GM23338 (cell line): ENCODE data around the gene BRSK2.

Experiments
- EZH2 ChIP-seq: fragments of 200-600 bp; sonication (generic); IDR thresholded peaks from one replicate; pipeline ENCODE4 v1.8.0; 2017; ENCODE audit warnings: antibody characterized with exemption, mild to moderate bottlenecking, low read depth; ENCODE audit not compliant: unreplicated experiment
- EZH2phosphoT487 ChIP-seq: fragments of 200-600 bp; sonication (generic); IDR thresholded peaks from one replicate; pipeline ENCODE4 v1.8.1; 2018; ENCODE audit warnings: antibody characterized with exemption; ENCODE audit not compliant: unreplicated experiment
- POLR2AphosphoS5 ChIP-seq: IDR thresholded peaks from 2 replicates; pipeline ENCODE4 v1.6.1; 2016; ENCODE audit warnings: antibody characterized with exemption, low read depth
- ZNF331 ChIP-seq: fragments of 250-450 bp; sonication (Bioruptor Pico); IDR thresholded peaks from 2 replicates; pipeline ENCODE4 v1.5.0; 2020; ENCODE audit warnings: low read depth, mild to moderate bottlenecking, moderate library complexity
- TF ChIP-seq, protein P1 (sequence below), 2 experiments: fragments of 200-600 bp in 1 of 2; sonication (generic) in 1 of 2; conservative IDR thresholded peaks; 2 replicates each; pipeline versions ENCODE4 v1.5.1 to v1.6.1; 2016 to 2017; ENCODE audit warnings: antibody characterized with exemption in 2 of 2, low read depth in 2 of 2, mild to moderate bottlenecking in 2 of 2, moderate library complexity in 1 of 2

- TF ChIP-seq, protein P1, sequence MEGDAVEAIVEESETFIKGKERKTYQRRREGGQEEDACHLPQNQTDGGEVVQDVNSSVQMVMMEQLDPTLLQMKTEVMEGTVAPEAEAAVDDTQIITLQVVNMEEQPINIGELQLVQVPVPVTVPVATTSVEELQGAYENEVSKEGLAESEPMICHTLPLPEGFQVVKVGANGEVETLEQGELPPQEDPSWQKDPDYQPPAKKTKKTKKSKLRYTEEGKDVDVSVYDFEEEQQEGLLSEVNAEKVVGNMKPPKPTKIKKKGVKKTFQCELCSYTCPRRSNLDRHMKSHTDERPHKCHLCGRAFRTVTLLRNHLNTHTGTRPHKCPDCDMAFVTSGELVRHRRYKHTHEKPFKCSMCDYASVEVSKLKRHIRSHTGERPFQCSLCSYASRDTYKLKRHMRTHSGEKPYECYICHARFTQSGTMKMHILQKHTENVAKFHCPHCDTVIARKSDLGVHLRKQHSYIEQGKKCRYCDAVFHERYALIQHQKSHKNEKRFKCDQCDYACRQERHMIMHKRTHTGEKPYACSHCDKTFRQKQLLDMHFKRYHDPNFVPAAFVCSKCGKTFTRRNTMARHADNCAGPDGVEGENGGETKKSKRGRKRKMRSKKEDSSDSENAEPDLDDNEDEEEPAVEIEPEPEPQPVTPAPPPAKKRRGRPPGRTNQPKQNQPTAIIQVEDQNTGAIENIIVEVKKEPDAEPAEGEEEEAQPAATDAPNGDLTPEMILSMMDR (conservative IDR thresholded peaks at IDR 0.05; ENCODE audit: low read depth in 2 of 2), result no peak
- TF ChIP-seq POLR2AphosphoS5 (no peak), EZH2 (no peak), ZNF331 (CRISPR knock-in tag) (no peak), EZH2phosphoT487 (no peak)
These were observed 43.8 kb upstream of the BRSK2 start for GRCh38 chr11:1345737-1346513.
